GM12892 (cell line): ENCODE results near the gene MED25.

Source experiments
- POLR2A ChIP-seq: IDR thresholded peaks from 2 replicates; pipeline ENCODE4 v1.6.1; 2011; ENCODE audit warnings: low read depth, low read length, control low read depth
- POLR2AphosphoS5 ChIP-seq: IDR thresholded peaks from 2 replicates; pipeline ENCODE4 v1.6.1; 2011; ENCODE audit warnings: low read depth, low read length, control low read depth

DNA sequence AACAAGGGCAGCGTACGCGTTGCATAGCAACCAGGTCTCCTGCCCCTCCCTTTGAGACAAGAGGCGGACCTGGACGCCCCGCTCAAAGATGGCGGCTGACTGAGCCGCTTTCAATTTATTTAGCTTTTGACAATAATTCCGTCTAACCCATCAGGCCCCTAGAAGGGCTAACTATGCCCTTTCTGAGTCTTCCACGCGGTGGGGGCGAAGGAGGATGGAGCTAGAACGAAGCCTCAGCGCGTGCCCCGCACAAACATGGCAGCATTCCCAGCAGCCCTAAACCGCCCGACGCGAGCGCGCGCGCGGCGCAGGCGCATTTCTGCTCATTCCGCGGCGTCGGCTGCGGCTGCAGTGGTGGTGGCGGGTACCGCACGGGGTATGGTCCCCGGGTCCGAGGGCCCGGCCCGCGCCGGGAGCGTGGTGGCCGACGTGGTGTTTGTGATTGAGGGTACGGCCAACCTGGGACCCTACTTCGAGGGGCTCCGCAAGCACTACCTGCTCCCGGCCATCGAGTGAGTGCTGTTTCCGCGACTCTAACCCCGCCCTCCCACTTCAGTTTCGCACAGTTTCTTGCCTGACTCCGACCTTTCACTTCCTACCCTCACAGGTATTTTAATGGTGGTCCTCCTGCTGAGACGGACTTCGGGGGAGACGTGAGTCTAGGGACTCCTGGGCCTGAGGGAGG, at the start of gene MED25:
- peak; percentile 72 for TF ChIP-seq POLR2A
- TF ChIP-seq POLR2AphosphoS5, result peak; percentile 70; the same call in 1 of the 2 replicates
